Measurements from ENCODE around the gene FBXL7.

Gene FBXL7

DNA sequence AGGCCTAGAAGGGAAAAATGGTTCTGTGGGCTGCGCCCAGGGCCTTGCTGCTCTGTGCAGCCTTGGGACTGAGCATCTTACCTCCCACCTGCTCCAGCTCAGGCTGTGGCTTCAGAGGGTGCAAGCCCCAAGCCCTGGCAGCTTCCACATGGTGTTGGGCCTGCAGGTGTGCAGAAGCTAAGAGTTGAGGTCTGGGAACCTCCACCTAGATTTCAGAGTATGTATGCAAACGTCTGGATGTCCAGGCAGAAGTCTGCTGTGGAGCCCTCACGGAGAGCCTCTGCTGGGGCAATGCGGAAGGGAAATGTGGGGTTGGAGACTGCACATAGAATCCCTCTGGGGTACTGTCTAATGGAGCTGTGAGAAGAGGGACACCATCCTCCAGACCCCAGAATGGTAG is 36.0 kb downstream of the FBXL7 start:
- DNase-seq (ENCODE audit: low spot score): no peak
- TF ChIP-seq, protein P1, sequence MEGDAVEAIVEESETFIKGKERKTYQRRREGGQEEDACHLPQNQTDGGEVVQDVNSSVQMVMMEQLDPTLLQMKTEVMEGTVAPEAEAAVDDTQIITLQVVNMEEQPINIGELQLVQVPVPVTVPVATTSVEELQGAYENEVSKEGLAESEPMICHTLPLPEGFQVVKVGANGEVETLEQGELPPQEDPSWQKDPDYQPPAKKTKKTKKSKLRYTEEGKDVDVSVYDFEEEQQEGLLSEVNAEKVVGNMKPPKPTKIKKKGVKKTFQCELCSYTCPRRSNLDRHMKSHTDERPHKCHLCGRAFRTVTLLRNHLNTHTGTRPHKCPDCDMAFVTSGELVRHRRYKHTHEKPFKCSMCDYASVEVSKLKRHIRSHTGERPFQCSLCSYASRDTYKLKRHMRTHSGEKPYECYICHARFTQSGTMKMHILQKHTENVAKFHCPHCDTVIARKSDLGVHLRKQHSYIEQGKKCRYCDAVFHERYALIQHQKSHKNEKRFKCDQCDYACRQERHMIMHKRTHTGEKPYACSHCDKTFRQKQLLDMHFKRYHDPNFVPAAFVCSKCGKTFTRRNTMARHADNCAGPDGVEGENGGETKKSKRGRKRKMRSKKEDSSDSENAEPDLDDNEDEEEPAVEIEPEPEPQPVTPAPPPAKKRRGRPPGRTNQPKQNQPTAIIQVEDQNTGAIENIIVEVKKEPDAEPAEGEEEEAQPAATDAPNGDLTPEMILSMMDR (IDR thresholded peaks at IDR 0.05; ENCODE audit: extremely low read depth, missing control alignments): no peak

DNA sequence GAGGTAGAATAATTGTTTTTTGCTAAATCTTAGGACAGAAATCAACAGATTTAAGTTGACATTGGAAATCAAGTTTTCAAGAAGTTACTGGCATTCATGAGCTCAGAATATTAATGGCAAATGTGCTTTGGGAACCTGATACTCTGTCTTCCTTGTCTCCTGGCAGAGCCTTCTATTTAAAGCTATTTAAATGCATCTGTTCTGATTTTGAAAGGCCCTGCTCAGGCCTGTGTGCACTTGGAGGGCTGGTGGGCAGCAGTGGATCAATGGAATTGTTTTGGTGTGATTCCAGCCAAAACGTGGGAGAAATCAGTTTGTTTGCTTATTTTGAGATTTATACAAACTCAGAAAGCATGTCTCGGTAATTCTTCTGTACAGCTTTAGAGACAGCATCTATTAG is 38.5 kb downstream of the FBXL7 start:
- DNase-seq (ENCODE audit: low spot score): no peak
- TF ChIP-seq, protein P1 (IDR thresholded peaks at IDR 0.05; ENCODE audit: extremely low read depth, missing control alignments): no peak

DNA sequence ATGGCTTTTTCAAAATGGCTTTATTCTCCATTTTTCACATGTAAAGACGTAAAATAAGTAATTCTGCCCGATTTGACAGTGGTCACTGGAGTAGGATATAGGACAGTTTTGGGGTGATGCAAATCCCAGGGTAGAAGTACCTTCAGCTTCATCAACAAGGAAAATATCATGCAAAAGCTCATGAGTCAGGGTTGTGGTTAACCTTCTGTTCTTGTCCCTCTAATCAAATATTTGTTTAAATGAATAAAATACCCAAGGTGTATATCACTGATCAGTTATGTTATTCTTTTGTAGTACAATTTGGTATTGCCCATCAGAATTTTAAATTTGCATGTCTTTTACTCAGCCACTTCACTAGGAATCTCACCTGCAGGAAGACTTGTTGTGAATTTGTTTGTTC is 40.0 kb downstream of the FBXL7 start:
- TF ChIP-seq, protein P1 (IDR thresholded peaks at IDR 0.05; ENCODE audit: extremely low read depth, missing control alignments): no peak
- no peak for DNase-seq (ENCODE audit: low spot score)

DNA sequence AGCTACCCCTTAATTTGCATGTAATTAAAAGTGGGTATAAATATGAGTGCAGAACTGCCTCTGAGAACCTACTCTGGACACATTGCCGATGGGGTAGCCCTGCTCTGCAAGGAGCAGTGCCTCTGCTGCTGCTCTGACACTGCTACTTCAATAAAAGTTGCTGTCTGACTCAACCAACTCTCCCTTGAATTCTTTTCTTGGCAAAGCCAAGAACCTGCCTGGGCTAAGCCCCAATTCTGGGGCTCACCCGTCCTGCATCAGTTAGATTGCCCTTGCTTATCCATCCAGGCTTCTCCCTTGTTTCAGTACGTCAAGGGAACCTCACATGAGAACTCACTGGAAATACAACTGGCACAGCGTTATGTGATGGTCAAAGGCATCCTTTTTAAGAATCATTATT is 44.1 kb downstream of the FBXL7 start:
- TF ChIP-seq, protein P1 (IDR thresholded peaks at IDR 0.05; ENCODE audit: extremely low read depth, missing control alignments): no peak
- no peak for DNase-seq (ENCODE audit: low spot score)

DNA sequence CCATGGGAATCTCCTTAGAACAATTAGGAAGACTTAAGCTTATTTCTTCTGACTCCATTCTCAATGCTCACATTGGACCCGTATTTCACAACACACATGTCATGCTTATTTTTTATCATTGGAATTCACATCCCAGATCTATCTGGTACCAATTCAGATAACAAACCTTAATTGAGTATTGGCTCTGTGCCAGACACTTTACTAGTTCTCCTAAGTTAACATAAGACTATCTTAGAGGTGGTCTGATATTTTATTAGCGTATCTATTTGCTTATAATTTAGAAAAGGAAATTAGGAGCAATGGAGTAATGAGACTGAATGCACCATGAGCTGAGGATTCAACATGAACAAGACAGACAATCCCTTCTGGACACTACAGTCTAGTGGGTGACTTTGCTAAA is 45.1 kb downstream of the FBXL7 start:
- TF ChIP-seq, protein P1 (IDR thresholded peaks at IDR 0.05; ENCODE audit: extremely low read depth, missing control alignments): no peak
- DNase-seq (ENCODE audit: low spot score): no peak

DNA sequence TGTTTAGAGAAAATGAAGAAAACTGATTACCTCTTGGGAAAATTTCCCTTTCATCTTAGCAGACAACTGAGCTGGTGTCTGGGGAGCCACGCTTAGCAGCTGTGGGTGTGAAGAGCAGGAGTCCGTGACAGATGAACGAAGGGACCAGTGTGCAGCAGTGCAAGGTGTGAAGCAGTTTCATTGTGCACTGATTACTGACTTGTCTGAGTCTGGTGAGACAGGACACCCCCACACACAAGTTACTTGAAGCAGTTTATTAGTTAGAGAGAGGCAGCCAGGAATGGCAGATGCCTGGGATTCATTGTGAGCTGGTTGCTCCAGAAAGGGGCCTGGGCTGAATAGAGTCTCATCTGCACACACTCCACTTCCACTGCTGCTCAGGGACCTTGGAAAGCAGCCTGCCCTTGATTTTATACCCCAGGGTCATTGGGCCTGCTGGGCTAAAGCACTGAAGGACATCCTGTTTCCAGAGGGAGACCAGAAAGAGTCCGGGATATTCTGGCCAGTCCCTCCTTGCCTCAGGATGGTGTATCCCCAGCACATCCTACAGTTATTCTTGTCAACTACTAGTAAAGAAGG is 47.4 kb downstream of the FBXL7 start:
- no peak for DNase-seq (ENCODE audit: low spot score)
- TF ChIP-seq, protein P1 (IDR thresholded peaks at IDR 0.05; ENCODE audit: extremely low read depth, missing control alignments): no peak

DNA sequence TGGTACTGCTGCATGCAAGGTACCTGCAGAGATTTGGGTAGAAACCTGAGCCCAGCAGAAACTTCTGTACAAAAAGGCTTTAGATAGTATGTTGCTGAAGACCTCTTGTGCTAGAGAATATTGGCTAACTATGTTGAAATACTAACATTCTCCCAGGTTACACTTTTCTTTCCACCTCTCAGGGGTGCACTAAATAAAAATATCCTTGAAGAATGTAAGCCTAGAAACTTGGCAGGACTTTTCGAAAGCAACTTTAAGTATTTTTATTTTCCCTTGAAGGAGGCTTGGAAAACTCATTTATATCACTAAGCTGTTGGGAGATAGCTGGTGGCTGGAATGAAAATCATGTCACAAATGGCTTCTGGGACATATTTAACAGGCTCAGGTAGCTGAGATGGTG is 50.0 kb downstream of the FBXL7 start:
- TF ChIP-seq, protein P1 (IDR thresholded peaks at IDR 0.05; ENCODE audit: extremely low read depth, missing control alignments): no peak
- no peak for DNase-seq (ENCODE audit: low spot score)
